ENCODE measurements around the gene IRF7.

GRCh38 chr11:589798-590197 is 26.0 kb downstream of the IRF7 start:
- TF ChIP-seq CTCF (IDR thresholded peaks at IDR 0.05): no peak
- TF ChIP-seq POLR2A (IDR thresholded peaks at IDR 0.05): no peak
- no peak for TF ChIP-seq POLR2AphosphoS5 (IDR thresholded peaks at IDR 0.05; ENCODE audit: insufficient read depth in 1 of 2, low read depth in 1 of 2)

All from vagina (tissue), 2 donors.